GM23338 (cell line): ENCODE results near the gene MAGEA4. TPM values are rescaled to one million over a fixed set of nuclear protein-coding genes. Genes with fewer than 3 reads are reported as not detected.

Experiments used
- ATAC-seq: fragments of 200-7000 bp; cut with Tn5 transposase; 3 replicates; pipeline ENCODE4 v1.9.1; 2020
- DNase-seq: peaks from one replicate; pipeline ENCODE4 v3.0.0-alpha.2; 2015; ENCODE audit warnings: low spot score
- H2AFZ ChIP-seq: fragments of 200-600 bp; sonication (generic); 2 replicates; pipeline ENCODE4 v1.8.0; 2016; ENCODE audit warnings: antibody characterized with exemption, mild to moderate bottlenecking, moderate library complexity
- H3F3A ChIP-seq: fragments of 200-600 bp; sonication (generic); replicated peaks from 2 replicates; pipeline ENCODE4 v1.8.0; 2017; ENCODE audit warnings: antibody characterized with exemption, mixed run types, low read depth
- H3K27ac ChIP-seq: fragments of 200-600 bp; sonication (generic); 2 replicates; pipeline ENCODE4 v1.6.1; 2016; ENCODE audit warnings: low read depth
- H3K27me3 ChIP-seq: fragments of 200-600 bp; sonication (generic); 2 replicates; pipeline ENCODE4 v1.8.0; 2016; ENCODE audit warnings: mild to moderate bottlenecking, mixed run types, moderate library complexity; ENCODE audit not compliant: insufficient read depth
- H3K36me3 ChIP-seq: fragments of 200-600 bp; sonication (generic); 2 replicates; pipeline ENCODE4 v1.8.0; 2016; ENCODE audit warnings: mild to moderate bottlenecking; ENCODE audit not compliant: insufficient read depth
- H3K4me1 ChIP-seq: fragments of 200-600 bp; sonication (generic); 2 replicates; pipeline ENCODE4 v1.8.0; 2016; ENCODE audit warnings: mild to moderate bottlenecking, moderate library complexity; ENCODE audit not compliant: insufficient read depth
- H3K4me2 ChIP-seq: fragments of 200-600 bp; sonication (generic); 2 replicates; pipeline ENCODE4 v1.7.1; 2017; ENCODE audit warnings: mixed run types
- H3K4me3 ChIP-seq: fragments of 200-600 bp; sonication (generic); 2 replicates; pipeline ENCODE4 v1.6.1; 2016; ENCODE audit warnings: mixed run types
- H3K79me2 ChIP-seq: fragments of 200-600 bp; sonication (generic); replicated peaks from 2 replicates; pipeline ENCODE4 v1.8.0; 2017; ENCODE audit warnings: mild to moderate bottlenecking; ENCODE audit not compliant: insufficient read depth
- H3K9me2 ChIP-seq: fragments of 200-600 bp; sonication (generic); 2 replicates; pipeline ENCODE4 v1.8.0; 2017; ENCODE audit not compliant: insufficient read depth
- H4K20me1 ChIP-seq: fragments of 200-600 bp; sonication (generic); replicated peaks from 2 replicates; pipeline ENCODE4 v1.8.0; 2017; ENCODE audit warnings: mild to moderate bottlenecking; ENCODE audit not compliant: insufficient read depth
- H3K27ac Mint-ChIP-seq: 2 replicates; pipeline ENCODE4 v1.8.0; 2020; ENCODE audit warnings: inconsistent platforms, mild to moderate bottlenecking, moderate library complexity, mixed read lengths
- H3K27me3 Mint-ChIP-seq: 3 replicates; pipeline ENCODE4 v1.8.0; 2022; ENCODE audit warnings: low read depth, mild to moderate bottlenecking, moderate library complexity, mixed read lengths, inconsistent platforms; ENCODE audit not compliant: insufficient read depth, poor library complexity
- H3K36me3 Mint-ChIP-seq: 3 replicates; pipeline ENCODE4 v1.8.0; 2021; ENCODE audit warnings: low read depth, mild to moderate bottlenecking, inconsistent platforms, moderate library complexity, mixed read lengths
- H3K4me1 Mint-ChIP-seq: 3 replicates; pipeline ENCODE4 v1.8.0; 2020; ENCODE audit warnings: mild to moderate bottlenecking, inconsistent platforms, mixed read lengths
- H3K4me3 Mint-ChIP-seq: 3 replicates; pipeline ENCODE4 v1.8.0; 2021; ENCODE audit warnings: moderate library complexity, mild to moderate bottlenecking, inconsistent platforms, mixed read lengths
- H3K9me3 Mint-ChIP-seq: 3 replicates; pipeline ENCODE4 v1.8.0; 2020; ENCODE audit warnings: moderate library complexity, mild to moderate bottlenecking, inconsistent platforms, mixed read lengths
- CREB1 ChIP-seq: fragments of 250-450 bp; sonication (Bioruptor Pico); IDR thresholded peaks from 2 replicates; pipeline ENCODE4 v1.5.0; 2020; ENCODE audit warnings: low read depth, mild to moderate bottlenecking, moderate library complexity
- EZH2 ChIP-seq: fragments of 200-600 bp; sonication (generic); IDR thresholded peaks from one replicate; pipeline ENCODE4 v1.8.0; 2017; ENCODE audit warnings: antibody characterized with exemption, mild to moderate bottlenecking, low read depth; ENCODE audit not compliant: unreplicated experiment
- EZH2phosphoT487 ChIP-seq: fragments of 200-600 bp; sonication (generic); IDR thresholded peaks from one replicate; pipeline ENCODE4 v1.8.1; 2018; ENCODE audit warnings: antibody characterized with exemption; ENCODE audit not compliant: unreplicated experiment
- JUNB ChIP-seq: IDR thresholded peaks from one replicate; pipeline ENCODE4 v1.6.1; 2016; ENCODE audit warnings: antibody characterized with exemption; ENCODE audit not compliant: unreplicated experiment
- NANOG ChIP-seq: IDR thresholded peaks from 2 replicates; pipeline ENCODE4 v1.6.1; 2016; ENCODE audit warnings: antibody characterized with exemption, borderline replicate concordance
- POLR2AphosphoS5 ChIP-seq: IDR thresholded peaks from 2 replicates; pipeline ENCODE4 v1.6.1; 2016; ENCODE audit warnings: antibody characterized with exemption, low read depth
- STAT1 ChIP-seq: IDR thresholded peaks from one replicate; pipeline ENCODE4 v1.6.1; 2016; ENCODE audit warnings: antibody characterized with exemption; ENCODE audit not compliant: unreplicated experiment
- ZNF114 ChIP-seq: fragments of 250-450 bp; sonication (Bioruptor Pico); IDR thresholded peaks from 2 replicates; pipeline ENCODE4 v1.5.0; 2020; ENCODE audit warnings: mild to moderate bottlenecking, moderate library complexity
- ZNF331 ChIP-seq: fragments of 250-450 bp; sonication (Bioruptor Pico); IDR thresholded peaks from 2 replicates; pipeline ENCODE4 v1.5.0; 2020; ENCODE audit warnings: low read depth, mild to moderate bottlenecking, moderate library complexity
- polyA plus RNA-seq: library from polyadenylated mRNA; unstranded; fragments of >200 nt; fragmentation: Nextera tagmentation; extraction: Ambion mirVana; gene quantifications from 2 replicates; pipeline ENCODE4 v1.2.1, GENCODE V29; 2016
- total RNA-seq: library from RNA; depleted of rRNA; stranded (reverse); fragments of >200 nt; shearing (Covaris generic); gene quantifications from 2 replicates; pipeline ENCODE4 v1.2.3, GENCODE V29; 2014
- TF ChIP-seq, protein P1 (sequence below), 2 experiments: fragments of 200-600 bp in 1 of 2; sonication (generic) in 1 of 2; conservative IDR thresholded peaks; 2 replicates each; pipeline versions ENCODE4 v1.5.1 to v1.6.1; 2016 to 2017; ENCODE audit warnings: antibody characterized with exemption in 2 of 2, low read depth in 2 of 2, mild to moderate bottlenecking in 2 of 2, moderate library complexity in 1 of 2
- TF ChIP-seq, protein P2 (sequence below): IDR thresholded peaks from one replicate; pipeline ENCODE4 v1.6.1; 2018; ENCODE audit warnings: antibody characterized with exemption; ENCODE audit not compliant: unreplicated experiment
- TF ChIP-seq, protein P3 (sequence below): IDR thresholded peaks from 2 replicates; pipeline ENCODE4 v1.6.1; 2016; ENCODE audit warnings: antibody characterized with exemption

The MAGEA4 gene
- total and polyA plus RNA-seq, 2 experiments from 2014 or later, result 0.73 to 2.8 TPM

DNA sequence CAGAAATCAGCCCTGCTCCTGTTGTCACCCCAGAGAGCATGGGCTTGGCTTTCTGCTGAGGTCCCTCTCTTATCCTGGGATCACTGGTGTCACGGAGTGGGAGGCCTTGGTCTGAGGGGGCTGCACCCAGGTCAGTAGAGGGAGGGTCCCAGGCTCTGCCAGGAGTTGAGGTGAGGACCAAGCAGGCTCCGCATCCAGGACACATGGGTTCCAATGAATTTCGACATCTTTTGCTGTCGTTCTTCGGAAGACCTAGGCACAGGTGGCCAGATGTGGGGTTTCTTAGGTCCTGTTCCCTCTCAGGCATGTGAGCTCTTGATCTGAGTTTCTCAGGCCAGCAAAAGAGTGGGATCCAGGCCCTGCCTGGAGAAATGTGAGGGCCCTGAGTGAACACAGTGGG is 10.0 kb downstream of the MAGEA4 start:
- H2AFZ ChIP-seq, result no peak overlapping the region
- DNase-seq (no peak), ATAC-seq (no peak)
- H3K4me2 ChIP-seq, result no peak overlapping the region
- TF ChIP-seq EZH2, result no peak
- no peak for TF ChIP-seq JUNB
- TF ChIP-seq ZNF331 (CRISPR knock-in tag), result no peak
- no peak for TF ChIP-seq EZH2phosphoT487
- no peak for TF ChIP-seq NANOG
- Mint-ChIP-seq H3K27ac (no peak overlapping the region), H3K9me3 (no peaks in the 10 kb centered on the region), H3K36me3 (no peaks in the 10 kb centered on the region), H3K4me1 (peaks cover 5% of the 10 kb centered on the region; the same call in 2 of the 3 replicates), H3K27me3 (peaks cover 2% of the 10 kb centered on the region), H3K4me3 (no peak overlapping the region)
- H3K4me3 ChIP-seq, result no peak overlapping the region
- no peaks in the 10 kb centered on the region for H3K27me3 ChIP-seq
- H3K36me3 ChIP-seq, result no peaks in the 10 kb centered on the region
- no peaks in the 10 kb centered on the region for H3F3A ChIP-seq
- no peaks in the 10 kb centered on the region for H3K9me2 ChIP-seq
- no peak overlapping the region for H3K27ac ChIP-seq
- no peaks in the 10 kb centered on the region for H4K20me1 ChIP-seq
- no peaks in the 10 kb centered on the region for H3K79me2 ChIP-seq
- no peaks in the 10 kb centered on the region for H3K4me1 ChIP-seq

DNA sequence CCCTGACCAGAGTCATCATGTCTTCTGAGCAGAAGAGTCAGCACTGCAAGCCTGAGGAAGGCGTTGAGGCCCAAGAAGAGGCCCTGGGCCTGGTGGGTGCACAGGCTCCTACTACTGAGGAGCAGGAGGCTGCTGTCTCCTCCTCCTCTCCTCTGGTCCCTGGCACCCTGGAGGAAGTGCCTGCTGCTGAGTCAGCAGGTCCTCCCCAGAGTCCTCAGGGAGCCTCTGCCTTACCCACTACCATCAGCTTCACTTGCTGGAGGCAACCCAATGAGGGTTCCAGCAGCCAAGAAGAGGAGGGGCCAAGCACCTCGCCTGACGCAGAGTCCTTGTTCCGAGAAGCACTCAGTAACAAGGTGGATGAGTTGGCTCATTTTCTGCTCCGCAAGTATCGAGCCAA is 11.0 kb downstream of the MAGEA4 start:
- Mint-ChIP-seq H3K9me3 (no peaks in the 10 kb centered on the region), H3K36me3 (no peaks in the 10 kb centered on the region), H3K4me1 (peaks cover 7% of the 10 kb centered on the region; the same call in 2 of the 3 replicates), H3K27ac (no peak overlapping the region), H3K4me3 (no peak overlapping the region), H3K27me3 (peaks cover 2% of the 10 kb centered on the region)
- ATAC-seq (no peak), DNase-seq (no peak)
- Histone ChIP-seq H3K27me3 (no peaks in the 10 kb centered on the region), H3K36me3 (no peaks in the 10 kb centered on the region), H3K4me2 (no peak overlapping the region), H4K20me1 (no peaks in the 10 kb centered on the region), H3K9me2 (no peaks in the 10 kb centered on the region), H3F3A (no peaks in the 10 kb centered on the region), H3K79me2 (no peaks in the 10 kb centered on the region), H2AFZ (no peak overlapping the region), H3K27ac (no peak overlapping the region), H3K4me3 (no peak overlapping the region), H3K4me1 (no peaks in the 10 kb centered on the region)
- no peak for TF ChIP-seq ZNF331 (CRISPR knock-in tag)
- no peak for TF ChIP-seq NANOG
- no peak for TF ChIP-seq CREB1
- TF ChIP-seq ZNF114 (CRISPR knock-in tag), result no peak
- no peak for TF ChIP-seq EZH2
- TF ChIP-seq, protein P1, sequence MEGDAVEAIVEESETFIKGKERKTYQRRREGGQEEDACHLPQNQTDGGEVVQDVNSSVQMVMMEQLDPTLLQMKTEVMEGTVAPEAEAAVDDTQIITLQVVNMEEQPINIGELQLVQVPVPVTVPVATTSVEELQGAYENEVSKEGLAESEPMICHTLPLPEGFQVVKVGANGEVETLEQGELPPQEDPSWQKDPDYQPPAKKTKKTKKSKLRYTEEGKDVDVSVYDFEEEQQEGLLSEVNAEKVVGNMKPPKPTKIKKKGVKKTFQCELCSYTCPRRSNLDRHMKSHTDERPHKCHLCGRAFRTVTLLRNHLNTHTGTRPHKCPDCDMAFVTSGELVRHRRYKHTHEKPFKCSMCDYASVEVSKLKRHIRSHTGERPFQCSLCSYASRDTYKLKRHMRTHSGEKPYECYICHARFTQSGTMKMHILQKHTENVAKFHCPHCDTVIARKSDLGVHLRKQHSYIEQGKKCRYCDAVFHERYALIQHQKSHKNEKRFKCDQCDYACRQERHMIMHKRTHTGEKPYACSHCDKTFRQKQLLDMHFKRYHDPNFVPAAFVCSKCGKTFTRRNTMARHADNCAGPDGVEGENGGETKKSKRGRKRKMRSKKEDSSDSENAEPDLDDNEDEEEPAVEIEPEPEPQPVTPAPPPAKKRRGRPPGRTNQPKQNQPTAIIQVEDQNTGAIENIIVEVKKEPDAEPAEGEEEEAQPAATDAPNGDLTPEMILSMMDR (conservative IDR thresholded peaks at IDR 0.05; ENCODE audit: low read depth in 2 of 2), result no peak
- no peak for TF ChIP-seq POLR2AphosphoS5
- no peak for TF ChIP-seq EZH2phosphoT487
- TF ChIP-seq, protein P2, sequence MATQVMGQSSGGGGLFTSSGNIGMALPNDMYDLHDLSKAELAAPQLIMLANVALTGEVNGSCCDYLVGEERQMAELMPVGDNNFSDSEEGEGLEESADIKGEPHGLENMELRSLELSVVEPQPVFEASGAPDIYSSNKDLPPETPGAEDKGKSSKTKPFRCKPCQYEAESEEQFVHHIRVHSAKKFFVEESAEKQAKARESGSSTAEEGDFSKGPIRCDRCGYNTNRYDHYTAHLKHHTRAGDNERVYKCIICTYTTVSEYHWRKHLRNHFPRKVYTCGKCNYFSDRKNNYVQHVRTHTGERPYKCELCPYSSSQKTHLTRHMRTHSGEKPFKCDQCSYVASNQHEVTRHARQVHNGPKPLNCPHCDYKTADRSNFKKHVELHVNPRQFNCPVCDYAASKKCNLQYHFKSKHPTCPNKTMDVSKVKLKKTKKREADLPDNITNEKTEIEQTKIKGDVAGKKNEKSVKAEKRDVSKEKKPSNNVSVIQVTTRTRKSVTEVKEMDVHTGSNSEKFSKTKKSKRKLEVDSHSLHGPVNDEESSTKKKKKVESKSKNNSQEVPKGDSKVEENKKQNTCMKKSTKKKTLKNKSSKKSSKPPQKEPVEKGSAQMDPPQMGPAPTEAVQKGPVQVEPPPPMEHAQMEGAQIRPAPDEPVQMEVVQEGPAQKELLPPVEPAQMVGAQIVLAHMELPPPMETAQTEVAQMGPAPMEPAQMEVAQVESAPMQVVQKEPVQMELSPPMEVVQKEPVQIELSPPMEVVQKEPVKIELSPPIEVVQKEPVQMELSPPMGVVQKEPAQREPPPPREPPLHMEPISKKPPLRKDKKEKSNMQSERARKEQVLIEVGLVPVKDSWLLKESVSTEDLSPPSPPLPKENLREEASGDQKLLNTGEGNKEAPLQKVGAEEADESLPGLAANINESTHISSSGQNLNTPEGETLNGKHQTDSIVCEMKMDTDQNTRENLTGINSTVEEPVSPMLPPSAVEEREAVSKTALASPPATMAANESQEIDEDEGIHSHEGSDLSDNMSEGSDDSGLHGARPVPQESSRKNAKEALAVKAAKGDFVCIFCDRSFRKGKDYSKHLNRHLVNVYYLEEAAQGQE, result no peak
- TF ChIP-seq, protein P3, sequence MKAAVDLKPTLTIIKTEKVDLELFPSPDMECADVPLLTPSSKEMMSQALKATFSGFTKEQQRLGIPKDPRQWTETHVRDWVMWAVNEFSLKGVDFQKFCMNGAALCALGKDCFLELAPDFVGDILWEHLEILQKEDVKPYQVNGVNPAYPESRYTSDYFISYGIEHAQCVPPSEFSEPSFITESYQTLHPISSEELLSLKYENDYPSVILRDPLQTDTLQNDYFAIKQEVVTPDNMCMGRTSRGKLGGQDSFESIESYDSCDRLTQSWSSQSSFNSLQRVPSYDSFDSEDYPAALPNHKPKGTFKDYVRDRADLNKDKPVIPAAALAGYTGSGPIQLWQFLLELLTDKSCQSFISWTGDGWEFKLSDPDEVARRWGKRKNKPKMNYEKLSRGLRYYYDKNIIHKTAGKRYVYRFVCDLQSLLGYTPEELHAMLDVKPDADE, result no peak
- no peak for TF ChIP-seq JUNB
- no peak for TF ChIP-seq STAT1
